Duodenal mucosa (tissue), 2 donors: ENCODE results near the gene NDRG3.
A peak's percentile ranks its signal among the peaks of the same experiment; 100 is the strongest.

Experiments used
- H3K27ac ChIP-seq: one replicate; pipeline ENCODE4 v1.7.0; 2013; ENCODE audit warnings: low read depth, low read length
- H3K27me3 ChIP-seq, 2 donors: one replicate each; pipeline ENCODE4 v1.7.0; 2013; ENCODE audit warnings: low read length in 2 of 2, control low read depth in 1 of 2; ENCODE audit not compliant: insufficient read depth in 2 of 2, control insufficient read depth in 1 of 2
- H3K36me3 ChIP-seq, 2 donors: one replicate each; pipeline ENCODE4 v1.7.0; 2013; ENCODE audit warnings: low read length in 2 of 2, control low read depth in 1 of 2; ENCODE audit not compliant: insufficient read depth in 2 of 2, control insufficient read depth in 1 of 2
- H3K4me1 ChIP-seq, 2 donors: one replicate each; pipeline ENCODE4 v1.7.0; 2013; ENCODE audit warnings: low read length in 2 of 2, control low read depth in 1 of 2; ENCODE audit not compliant: insufficient read depth in 2 of 2, control insufficient read depth in 1 of 2
- H3K4me3 ChIP-seq, 2 donors: one replicate each; pipeline ENCODE4 v1.7.0; 2013; ENCODE audit warnings: low read length in 2 of 2, low read depth in 1 of 2
- H3K9ac ChIP-seq, 2 donors: one replicate each; pipeline ENCODE4 v1.7.0; 2013; ENCODE audit warnings: low read length in 2 of 2, low read depth in 1 of 2
- H3K9me3 ChIP-seq, 2 donors: one replicate each; pipeline ENCODE4 v1.7.0; 2013; ENCODE audit warnings: low read length in 2 of 2, control low read depth in 1 of 2; ENCODE audit not compliant: control insufficient read depth in 1 of 2

Gene NDRG3

DNA sequence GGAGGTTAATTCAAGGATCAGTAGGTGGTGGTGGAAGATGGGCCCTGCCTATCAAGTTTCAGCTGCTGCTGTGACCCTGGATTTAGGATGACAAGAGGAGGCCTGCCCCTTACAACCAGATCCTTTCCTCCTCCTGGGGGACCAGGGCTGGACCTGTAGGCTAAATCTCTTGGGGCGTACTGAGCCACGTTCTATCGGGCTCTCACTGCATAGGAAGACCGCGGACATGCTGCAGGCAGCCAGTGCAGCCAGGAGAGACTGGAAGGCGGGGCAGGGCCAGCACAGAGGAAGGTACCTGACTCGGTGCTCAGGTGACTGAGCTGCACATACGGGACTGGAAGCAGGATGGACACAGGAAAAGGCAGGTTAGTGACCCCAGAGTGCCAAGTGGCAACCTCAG lies 91.4 kb downstream of the NDRG3 start:
- Histone ChIP-seq H3K9ac (no peak overlapping the region), H3K4me1 (no peaks in the 10 kb centered on the region), H3K9me3 (no peaks in the 10 kb centered on the region), H3K36me3 (peaks cover 17 to 25% of the 10 kb centered on the region in 2 donors), H3K27ac (no peak overlapping the region), H3K4me3 (no peak overlapping the region), H3K27me3 (no peaks in the 10 kb centered on the region)

DNA sequence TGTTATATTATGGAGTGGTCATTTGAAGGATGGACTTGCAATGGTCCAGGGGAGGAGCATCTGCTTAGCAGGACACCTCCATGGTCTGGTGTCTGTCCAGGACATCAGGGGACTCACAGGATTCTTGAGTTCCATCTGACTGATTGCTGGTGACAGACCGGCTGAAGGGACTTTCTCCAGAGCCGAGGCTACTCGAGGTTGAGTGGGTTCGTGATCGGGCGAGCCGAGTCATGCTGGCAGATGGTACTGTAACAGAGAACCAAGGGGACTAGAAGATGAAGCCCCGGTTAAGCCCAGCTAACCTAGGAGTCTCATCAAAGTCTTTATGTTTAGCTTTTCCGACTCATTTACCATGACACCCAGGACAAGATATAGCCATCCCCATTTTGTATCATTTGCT lies 92.4 kb downstream of the NDRG3 start:
- Histone ChIP-seq H3K27me3 (no peaks in the 10 kb centered on the region), H3K36me3 (peaks cover 17 to 25% of the 10 kb centered on the region in 2 donors), H3K9me3 (no peaks in the 10 kb centered on the region), H3K27ac (no peak overlapping the region), H3K4me1 (no peaks in the 10 kb centered on the region), H3K4me3 (no peak overlapping the region), H3K9ac (no peak overlapping the region)

DNA sequence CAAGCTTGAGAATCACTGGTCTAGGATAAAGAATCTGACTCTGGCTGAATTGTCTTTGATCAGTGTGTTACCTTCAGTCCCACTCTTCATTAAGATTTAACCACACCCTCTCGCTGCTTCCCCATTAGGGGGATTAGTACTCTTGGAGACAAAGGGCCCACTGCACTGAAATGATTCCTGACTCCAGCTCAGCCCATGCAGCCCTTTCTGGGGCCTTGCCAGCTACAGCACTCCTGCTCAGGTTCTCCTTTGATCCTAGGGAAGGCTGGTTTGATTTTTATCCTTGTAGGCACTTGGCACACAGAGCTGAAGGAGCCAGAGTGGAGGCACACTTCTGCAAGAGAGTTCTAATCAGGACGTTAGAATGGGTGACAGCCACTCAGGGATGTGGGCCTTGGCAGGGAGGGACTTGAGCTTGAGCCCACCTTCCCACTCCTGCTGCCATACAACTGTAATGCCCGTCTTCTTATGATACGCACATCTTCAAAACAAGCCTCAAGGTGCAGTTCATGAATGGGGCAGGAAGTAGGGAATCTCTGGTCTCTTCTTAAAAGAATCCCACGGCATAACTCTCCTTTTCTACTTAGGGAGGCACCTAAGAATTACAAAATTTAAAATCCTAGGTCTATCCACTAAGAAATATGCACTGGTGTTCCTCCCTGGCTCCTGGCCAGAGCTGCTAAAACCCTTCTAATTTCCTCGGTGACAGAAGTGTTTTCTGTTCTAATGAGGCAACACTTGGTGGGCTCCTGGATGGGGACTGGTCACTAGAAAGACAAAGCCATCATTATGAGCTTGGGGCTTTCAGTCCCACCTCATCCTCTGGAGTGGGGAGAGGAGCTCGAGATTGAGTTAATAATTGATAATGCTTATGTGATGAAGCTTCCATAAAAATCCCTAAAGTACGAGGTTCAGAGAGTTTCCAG lies 98.4 kb downstream of the NDRG3 start:
- H3K27ac ChIP-seq = no peak overlapping the region
- no peak overlapping the region for H3K4me3 ChIP-seq
- no peaks in the 10 kb centered on the region for H3K27me3 ChIP-seq
- no peaks in the 10 kb centered on the region for H3K4me1 ChIP-seq
- H3K9ac ChIP-seq = no peak overlapping the region
- no peaks in the 10 kb centered on the region for H3K9me3 ChIP-seq
- H3K36me3 ChIP-seq = no peaks in the 10 kb centered on the region

DNA sequence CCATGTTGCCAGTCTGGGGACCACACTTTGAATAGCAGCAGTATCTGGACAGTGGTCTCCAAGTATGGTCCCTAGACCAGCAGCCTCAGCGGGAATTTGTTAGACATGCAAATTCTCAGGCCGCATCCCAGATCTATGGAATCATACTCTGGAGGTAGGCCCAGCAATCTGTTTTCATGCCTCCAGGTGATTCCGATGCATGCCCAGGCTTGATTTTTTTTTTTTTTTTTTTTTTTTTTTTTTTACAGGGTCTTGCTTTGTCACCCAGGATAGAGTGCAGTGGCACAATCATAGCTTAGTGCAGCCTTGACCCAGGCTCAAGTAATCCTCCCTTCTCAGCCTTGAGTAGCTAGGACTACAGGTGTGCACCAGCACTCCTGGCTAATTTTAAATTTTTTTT lies 99.2 kb downstream of the NDRG3 start:
- Histone ChIP-seq H3K27ac (no peak overlapping the region), H3K4me3 (no peak overlapping the region), H3K4me1 (no peaks in the 10 kb centered on the region), H3K36me3 (no peaks in the 10 kb centered on the region), H3K27me3 (no peaks in the 10 kb centered on the region), H3K9ac (no peak overlapping the region), H3K9me3 (no peaks in the 10 kb centered on the region)

DNA sequence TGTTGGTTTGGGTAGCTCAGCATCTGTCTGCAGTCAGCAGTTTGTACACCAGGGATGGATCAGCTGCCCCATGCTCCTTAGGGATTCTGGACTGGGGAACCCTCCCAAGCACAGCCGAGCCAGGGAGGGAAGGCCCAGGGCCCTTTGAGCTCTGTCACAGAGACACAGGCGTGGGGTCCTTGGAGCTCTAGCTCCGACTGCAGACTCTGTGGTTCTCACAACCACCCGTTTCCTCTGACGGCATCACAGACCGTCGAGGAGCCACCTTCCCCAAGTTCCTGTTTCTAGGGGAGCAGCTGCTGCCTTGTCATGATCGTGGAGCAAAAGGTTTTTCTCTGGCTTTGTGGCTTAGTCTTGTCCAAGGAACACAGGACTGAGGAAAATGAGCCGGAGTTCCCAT lies 99.9 kb downstream of the NDRG3 start, which contains the start of gene SLA2:
SLA2 (minus strand) TSS at position 199 of the 400 bp plus-strand sequence. CDS start 4,861 bp downstream, outside the sequence.
- Histone ChIP-seq H3K9me3 (no peaks in the 10 kb centered on the region), H3K27ac (peak within 1 kb of the TSS; percentile 11), H3K27me3 (no peaks in the 10 kb centered on the region), H3K4me1 (no peaks in the 10 kb centered on the region), H3K4me3 (peak within 1 kb of the TSS; percentile 0 to 24), H3K9ac (peak within 1 kb of the TSS in 1 of 2 donors; percentile 9), H3K36me3 (no peaks in the 10 kb centered on the region)

DNA sequence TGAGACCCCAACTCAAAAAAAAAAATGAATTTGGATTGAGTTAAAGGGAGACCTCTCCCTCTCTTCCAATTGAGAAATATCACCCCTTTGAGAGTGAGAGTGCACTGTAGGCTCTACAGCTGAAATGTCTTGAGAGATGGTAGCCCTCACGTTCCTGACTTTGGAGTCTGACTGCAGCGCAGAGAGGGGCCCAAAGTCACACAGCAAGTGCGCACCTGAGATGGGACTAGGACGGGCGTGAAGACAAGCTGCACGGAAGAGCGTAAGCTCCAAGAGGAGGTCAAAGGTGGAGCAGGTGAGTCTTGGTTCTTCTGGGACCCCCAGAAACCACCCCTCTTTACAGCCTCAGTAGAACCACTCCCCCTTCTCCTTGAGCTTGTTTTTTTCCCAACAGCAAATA lies 100.5 kb downstream of the NDRG3 start:
- H3K9me3 ChIP-seq = no peaks in the 10 kb centered on the region
- H3K9ac ChIP-seq = no peak overlapping the region
- no peak overlapping the region for H3K27ac ChIP-seq
- H3K36me3 ChIP-seq = no peaks in the 10 kb centered on the region
- no peaks in the 10 kb centered on the region for H3K4me1 ChIP-seq
- no peaks in the 10 kb centered on the region for H3K27me3 ChIP-seq
- peak overlapping the region; percentile 0 to 24 for H3K4me3 ChIP-seq

DNA sequence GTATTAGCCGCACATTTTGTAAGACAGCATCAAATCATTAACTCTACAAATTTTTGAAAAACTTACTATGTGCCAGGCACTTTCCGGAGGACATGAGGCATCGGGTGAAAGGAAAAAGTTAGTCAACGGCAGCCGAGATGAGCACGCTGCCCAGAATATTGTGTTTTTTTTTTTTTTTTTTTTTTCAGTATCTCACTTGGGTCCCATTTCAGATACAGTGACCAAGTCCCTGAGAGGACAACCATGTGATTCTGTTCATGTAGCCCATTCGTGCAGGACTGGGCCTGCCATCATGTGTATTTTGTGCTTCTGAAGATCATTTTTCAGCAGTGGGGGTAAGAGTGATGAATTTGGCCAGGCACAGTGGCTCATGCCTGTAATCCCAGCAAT lies 101.2 kb downstream of the NDRG3 start:
- H3K27me3 ChIP-seq = no peaks in the 10 kb centered on the region
- no peak overlapping the region for H3K27ac ChIP-seq
- no peaks in the 10 kb centered on the region for H3K9me3 ChIP-seq
- H3K36me3 ChIP-seq = no peaks in the 10 kb centered on the region
- peak overlapping the region; percentile 11 to 34 for H3K4me3 ChIP-seq
- no peaks in the 10 kb centered on the region for H3K4me1 ChIP-seq
- H3K9ac ChIP-seq = no peak overlapping the region

DNA sequence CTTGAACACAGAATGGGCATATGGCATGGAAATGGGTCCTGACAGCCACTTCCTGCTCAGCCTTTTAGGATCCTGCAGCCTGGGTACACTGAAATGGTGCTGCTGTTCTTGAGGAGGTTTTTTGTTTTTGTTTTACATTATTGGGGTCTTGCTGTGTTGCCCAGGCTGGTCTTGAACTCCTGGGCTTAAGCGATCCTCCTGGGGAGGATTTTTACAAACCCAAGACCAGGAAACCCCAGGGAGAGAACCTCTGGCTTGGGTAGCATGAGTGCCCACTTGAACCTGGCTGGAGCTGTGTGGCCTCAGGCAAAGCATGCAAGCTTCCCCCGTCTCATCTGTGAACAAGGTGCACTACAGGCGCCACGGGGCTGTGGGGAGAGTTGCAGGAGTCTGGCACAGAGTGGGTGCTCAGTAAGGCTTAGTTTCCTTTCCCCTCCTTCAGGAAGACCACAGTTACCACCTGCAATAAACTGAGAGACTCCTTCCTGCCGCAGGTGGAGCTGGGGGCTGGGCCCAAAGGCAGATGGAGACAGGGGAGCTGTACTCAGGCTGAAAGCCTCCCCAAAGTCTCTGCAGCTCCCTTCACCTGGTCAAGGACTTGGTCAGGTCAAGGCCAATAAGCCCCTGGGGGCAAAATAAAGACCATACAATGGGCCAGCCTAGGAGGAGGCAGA lies 101.7 kb downstream of the NDRG3 start:
- no peaks in the 10 kb centered on the region for H3K27me3 ChIP-seq
- H3K36me3 ChIP-seq = no peaks in the 10 kb centered on the region
- no peak overlapping the region for H3K9ac ChIP-seq
- no peaks in the 10 kb centered on the region for H3K9me3 ChIP-seq
- H3K27ac ChIP-seq = no peak overlapping the region
- no peaks in the 10 kb centered on the region for H3K4me1 ChIP-seq
- H3K4me3 ChIP-seq = peak overlapping the region; percentile 11 to 34

DNA sequence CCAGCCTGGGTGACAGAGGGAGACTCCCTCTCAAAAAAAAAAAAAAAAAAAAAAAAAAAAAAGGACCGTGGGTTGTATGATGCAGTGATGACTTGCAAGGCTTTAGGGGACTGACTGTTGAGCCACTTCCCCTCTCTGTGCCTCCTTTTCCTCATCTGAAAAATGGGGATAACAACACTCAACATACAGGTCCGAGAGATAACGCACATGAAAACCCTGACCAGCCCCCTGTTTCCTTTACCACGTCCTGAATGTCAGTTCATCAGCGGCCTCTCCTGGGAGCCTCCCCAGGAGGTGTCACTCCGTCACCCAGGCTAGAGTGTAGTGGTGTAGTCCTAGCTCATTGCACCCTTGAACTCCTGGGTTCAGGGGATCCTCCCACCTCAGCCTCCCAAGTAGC lies 103.8 kb downstream of the NDRG3 start:
- Histone ChIP-seq H3K36me3 (no peaks in the 10 kb centered on the region), H3K4me1 (no peaks in the 10 kb centered on the region), H3K9me3 (no peaks in the 10 kb centered on the region), H3K4me3 (no peak overlapping the region), H3K27me3 (no peaks in the 10 kb centered on the region), H3K27ac (no peak overlapping the region), H3K9ac (no peak overlapping the region)

DNA sequence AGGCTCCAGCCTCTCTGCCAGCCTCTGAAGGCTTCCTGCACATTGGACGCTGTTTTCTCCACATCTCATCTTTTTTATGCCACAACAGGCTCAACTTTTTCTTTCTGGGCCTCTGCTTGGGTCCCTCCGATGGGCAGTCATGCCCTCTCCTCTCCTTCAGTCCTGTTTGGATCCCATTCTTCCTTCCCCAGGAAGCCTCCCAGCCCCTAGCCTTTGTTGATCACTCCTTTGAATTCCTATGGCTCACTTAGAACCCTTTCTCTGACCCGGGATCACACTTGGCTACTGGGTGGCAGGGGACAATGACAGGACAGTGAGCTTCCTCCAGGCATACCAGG lies 104.4 kb downstream of the NDRG3 start:
- H3K27ac ChIP-seq = no peak overlapping the region
- no peaks in the 10 kb centered on the region for H3K27me3 ChIP-seq
- no peak overlapping the region for H3K9ac ChIP-seq
- no peaks in the 10 kb centered on the region for H3K36me3 ChIP-seq
- no peaks in the 10 kb centered on the region for H3K4me1 ChIP-seq
- no peak overlapping the region for H3K4me3 ChIP-seq
- H3K9me3 ChIP-seq = no peaks in the 10 kb centered on the region
